ENCODE data around the gene ADH5. TPM values are rescaled to one million over a fixed set of nuclear protein-coding genes. Genes with fewer than 3 reads are reported as not detected.

The ADH5 gene
- total RNA-seq, 1 donor from 2014 or later: 252 TPM

- H3K4me3 Mint-ChIP-seq: no peak overlapping the region
- H3K27ac Mint-ChIP-seq (ENCODE audit: unreplicated experiment): no peak overlapping the region
- no peaks in the 10 kb centered on the region for H3K9me3 Mint-ChIP-seq
- no peak for DNase-seq (ENCODE audit: low read depth, low spot score)
- no peaks in the 10 kb centered on the region for H3K27me3 Mint-ChIP-seq (ENCODE audit: low read depth)
- TF ChIP-seq, protein P1, sequence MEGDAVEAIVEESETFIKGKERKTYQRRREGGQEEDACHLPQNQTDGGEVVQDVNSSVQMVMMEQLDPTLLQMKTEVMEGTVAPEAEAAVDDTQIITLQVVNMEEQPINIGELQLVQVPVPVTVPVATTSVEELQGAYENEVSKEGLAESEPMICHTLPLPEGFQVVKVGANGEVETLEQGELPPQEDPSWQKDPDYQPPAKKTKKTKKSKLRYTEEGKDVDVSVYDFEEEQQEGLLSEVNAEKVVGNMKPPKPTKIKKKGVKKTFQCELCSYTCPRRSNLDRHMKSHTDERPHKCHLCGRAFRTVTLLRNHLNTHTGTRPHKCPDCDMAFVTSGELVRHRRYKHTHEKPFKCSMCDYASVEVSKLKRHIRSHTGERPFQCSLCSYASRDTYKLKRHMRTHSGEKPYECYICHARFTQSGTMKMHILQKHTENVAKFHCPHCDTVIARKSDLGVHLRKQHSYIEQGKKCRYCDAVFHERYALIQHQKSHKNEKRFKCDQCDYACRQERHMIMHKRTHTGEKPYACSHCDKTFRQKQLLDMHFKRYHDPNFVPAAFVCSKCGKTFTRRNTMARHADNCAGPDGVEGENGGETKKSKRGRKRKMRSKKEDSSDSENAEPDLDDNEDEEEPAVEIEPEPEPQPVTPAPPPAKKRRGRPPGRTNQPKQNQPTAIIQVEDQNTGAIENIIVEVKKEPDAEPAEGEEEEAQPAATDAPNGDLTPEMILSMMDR (conservative IDR thresholded peaks at IDR 0.05): no peak
- peaks cover 23% of the 10 kb centered on the region for H3K36me3 Mint-ChIP-seq (ENCODE audit: low read depth)
- H3K4me1 Mint-ChIP-seq: no peaks in the 10 kb centered on the region
These were observed 45.2 kb downstream of the ADH5 start for GRCh38 chr4:99043346-99043745.

DNA sequence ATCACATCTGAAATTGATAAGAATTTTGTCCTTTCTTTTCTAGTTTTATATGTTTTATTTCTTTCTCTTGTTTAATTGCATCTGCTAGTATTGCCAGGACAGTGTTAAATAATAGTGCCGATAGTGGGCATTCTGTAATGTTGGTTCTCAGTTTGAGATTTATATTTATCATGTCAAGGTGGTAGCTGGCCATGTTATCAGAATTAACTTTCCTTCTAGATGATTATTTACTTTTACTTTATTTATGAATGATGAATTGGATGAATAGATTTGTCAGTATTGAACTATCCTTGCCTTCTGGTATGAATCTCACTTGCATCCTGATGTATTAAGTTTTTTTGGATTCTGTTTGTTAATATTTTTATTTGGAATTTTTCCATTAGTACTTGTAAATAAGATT lies 50.4 kb downstream of the ADH5 start:
- TF ChIP-seq, protein P1 (conservative IDR thresholded peaks at IDR 0.05): no peak
- H3K9me3 Mint-ChIP-seq: peaks cover 7% of the 10 kb centered on the region
- no peaks in the 10 kb centered on the region for H3K27me3 Mint-ChIP-seq (ENCODE audit: low read depth)
- no peak for DNase-seq (ENCODE audit: low read depth, low spot score)
- H3K36me3 Mint-ChIP-seq (ENCODE audit: low read depth): peaks cover 38% of the 10 kb centered on the region
- no peaks in the 10 kb centered on the region for H3K4me1 Mint-ChIP-seq
- H3K4me3 Mint-ChIP-seq: no peak overlapping the region
- H3K27ac Mint-ChIP-seq (ENCODE audit: unreplicated experiment): no peak overlapping the region

DNA sequence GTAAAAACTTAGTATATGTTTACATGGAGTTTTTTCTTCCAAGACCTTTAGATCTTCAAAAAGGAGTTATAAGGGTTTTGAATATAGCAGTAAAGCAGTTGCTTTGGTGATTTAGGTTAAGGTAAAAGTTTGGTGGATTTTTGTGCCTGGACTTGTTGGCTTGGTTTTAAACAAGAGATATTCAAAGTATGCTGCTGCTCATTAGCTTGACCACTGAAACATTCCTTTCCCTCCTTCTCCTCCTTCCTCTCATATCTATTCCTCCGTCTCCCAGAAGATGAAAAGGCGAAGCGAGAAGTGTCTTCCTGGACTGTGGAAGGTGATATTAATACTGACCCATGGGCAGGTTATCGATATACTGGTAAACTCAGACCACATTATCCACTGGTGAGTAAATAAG lies 54.6 kb downstream of the ADH5 start:
- TF ChIP-seq, protein P1 (conservative IDR thresholded peaks at IDR 0.05): no peak
- Mint-ChIP-seq H3K4me1 (peaks cover 3% of the 10 kb centered on the region), H3K9me3 (peaks cover 7% of the 10 kb centered on the region), H3K27ac (ENCODE audit: unreplicated experiment) (no peak overlapping the region), H3K36me3 (ENCODE audit: low read depth) (peaks cover 33% of the 10 kb centered on the region), H3K4me3 (no peak overlapping the region), H3K27me3 (ENCODE audit: low read depth) (no peaks in the 10 kb centered on the region)
- no peak for DNase-seq (ENCODE audit: low read depth, low spot score)

DNA sequence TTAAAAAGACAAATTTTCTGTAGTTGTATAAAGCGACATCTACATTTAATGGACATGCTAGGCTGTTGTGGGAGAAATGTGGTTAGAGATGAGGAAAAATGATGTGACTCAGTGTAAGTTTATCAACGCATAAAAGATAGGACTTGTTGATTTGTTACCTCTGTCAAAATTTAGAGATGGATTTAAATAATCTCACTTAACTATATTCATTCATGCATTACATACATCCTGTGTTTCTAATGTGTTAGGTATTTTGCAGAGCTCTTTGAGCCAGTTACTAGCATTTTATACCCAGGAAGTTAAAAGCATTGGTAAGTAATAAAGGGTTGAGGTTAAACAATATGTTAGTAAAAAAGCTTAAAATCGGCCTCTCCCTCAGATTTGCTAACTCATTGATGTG lies 58.7 kb downstream of the ADH5 start:
- no peak for DNase-seq (ENCODE audit: low read depth, low spot score)
- H3K27me3 Mint-ChIP-seq (ENCODE audit: low read depth): no peaks in the 10 kb centered on the region
- TF ChIP-seq, protein P1 (conservative IDR thresholded peaks at IDR 0.05): no peak
- H3K4me1 Mint-ChIP-seq: peaks cover 5% of the 10 kb centered on the region
- no peak overlapping the region for H3K4me3 Mint-ChIP-seq
- H3K27ac Mint-ChIP-seq (ENCODE audit: unreplicated experiment): no peak overlapping the region
- H3K36me3 Mint-ChIP-seq (ENCODE audit: low read depth): peaks cover 9% of the 10 kb centered on the region
- no peaks in the 10 kb centered on the region for H3K9me3 Mint-ChIP-seq

GRCh38 chr4:99029018-99029735 lies 59.4 kb downstream of the ADH5 start:
- H3K9me3 Mint-ChIP-seq: no peaks in the 10 kb centered on the region

More at GRCh38 chr4:99029018-99029735, 59.4 kb downstream of the ADH5 start:
- H3K36me3 Mint-ChIP-seq (ENCODE audit: low read depth): peaks cover 7% of the 10 kb centered on the region
- H3K4me3 Mint-ChIP-seq: no peak overlapping the region
- no peak overlapping the region for H3K27ac Mint-ChIP-seq (ENCODE audit: unreplicated experiment)
- H3K4me1 Mint-ChIP-seq: peaks cover 11% of the 10 kb centered on the region
- DNase-seq (ENCODE audit: low read depth, low spot score): no peak
- TF ChIP-seq, protein P1 (conservative IDR thresholded peaks at IDR 0.05): no peak
- H3K27me3 Mint-ChIP-seq (ENCODE audit: low read depth): no peaks in the 10 kb centered on the region

Data from neural crest cell (in vitro differentiated cells).